ENCODE data around the gene OR4L1. TPM values are rescaled to one million over a fixed set of nuclear protein-coding genes. Genes with fewer than 3 reads are reported as not detected.

OR4L1 gene
- total RNA-seq (not detected), polyA plus RNA-seq (not detected)

- ChIA-PET POLR2A (no interaction called here), CTCF (no interaction called here)
- H3K27me3 Mint-ChIP-seq: peaks cover 0 to 14% of the 10 kb centered on the region in 2 donors
- Histone ChIP-seq H3K27me3 (ENCODE audit: insufficient read depth, low read length, poor library complexity, severe bottlenecking) (no peaks in the 10 kb centered on the region), H3K4me3 (ENCODE audit: low read length) (no peak within 1 kb of the TSS), H3K4me1 (ENCODE audit: insufficient read depth, low read length) (no peaks in the 10 kb centered on the region), H3K36me3 (ENCODE audit: insufficient read depth, low read length) (no peaks in the 10 kb centered on the region), H3K27ac (ENCODE audit: low read depth, low read length) (no peak within 1 kb of the TSS), H3K9me3 (ENCODE audit: low read length) (no peaks in the 10 kb centered on the region)
- H3K4me1 Mint-ChIP-seq: peaks cover 0 to 7% (median 0%) of the 10 kb centered on the region in 3 donors
- no peak for DNase-seq
- H3K9me3 Mint-ChIP-seq: peaks cover 0 to 4% (median 3%) of the 10 kb centered on the region in 5 donors
- peaks cover 0 to 2% (median 0%) of the 10 kb centered on the region in 3 donors for H3K36me3 Mint-ChIP-seq
- no peak within 1 kb of the TSS for H3K27ac Mint-ChIP-seq
- H3K4me3 Mint-ChIP-seq: no peak within 1 kb of the TSS
Measured at GRCh38 chr14:20059745-20060144, at the start of gene OR4L1. TSS of gene OR4L1 (plus strand) at chr14:20060045. CDS start at chr14:20060045, 0 bp downstream.

GRCh38 chr14:20019257-20019865 is 40.5 kb upstream of the OR4L1 start, which contains the start of gene OR4K14:
TSS of gene OR4K14 (minus strand) at chr14:20019307. CDS start at chr14:20015193, 4,114 bp downstream.
- no peaks in the 10 kb centered on the region for H3K36me3 Mint-ChIP-seq
- no peak within 1 kb of the TSS for H3K4me3 Mint-ChIP-seq
- CTCF ChIA-PET: no interaction called here
- H3K27me3 Mint-ChIP-seq: peaks cover 0 to 2% of the 10 kb centered on the region in 2 donors
- H3K9me3 ChIP-seq (ENCODE audit: low read length): no peaks in the 10 kb centered on the region
- H3K27ac Mint-ChIP-seq: no peak within 1 kb of the TSS
- H3K9me3 Mint-ChIP-seq: peaks cover 0 to 3% (median 0%) of the 10 kb centered on the region in 5 donors
- no peak within 1 kb of the TSS for H3K4me3 ChIP-seq (ENCODE audit: low read length)
- no peak for DNase-seq
- H3K27me3 ChIP-seq (ENCODE audit: insufficient read depth, low read length, poor library complexity, severe bottlenecking): no peaks in the 10 kb centered on the region
- no peaks in the 10 kb centered on the region for H3K4me1 ChIP-seq (ENCODE audit: insufficient read depth, low read length)
- no peaks in the 10 kb centered on the region for H3K36me3 ChIP-seq (ENCODE audit: insufficient read depth, low read length)
- no peak within 1 kb of the TSS for H3K27ac ChIP-seq (ENCODE audit: low read depth, low read length)
- H3K4me1 Mint-ChIP-seq: no peaks in the 10 kb centered on the region
- POLR2A ChIA-PET: no interaction called here

GRCh38 chr14:20031058-20031457 is 28.8 kb upstream of the OR4L1 start:
- no peak overlapping the region for H3K4me3 Mint-ChIP-seq
- no peaks in the 10 kb centered on the region for H3K4me1 Mint-ChIP-seq
- no peak for DNase-seq
- H3K36me3 ChIP-seq (ENCODE audit: insufficient read depth, low read length): no peaks in the 10 kb centered on the region
- H3K36me3 Mint-ChIP-seq: no peaks in the 10 kb centered on the region
- H3K9me3 Mint-ChIP-seq: peaks cover 0 to 2% (median 0%) of the 10 kb centered on the region in 5 donors
- H3K4me1 ChIP-seq (ENCODE audit: insufficient read depth, low read length): no peaks in the 10 kb centered on the region
- POLR2A ChIA-PET: no interaction called here
- H3K27me3 Mint-ChIP-seq: no peaks in the 10 kb centered on the region
- H3K9me3 ChIP-seq (ENCODE audit: low read length): no peaks in the 10 kb centered on the region
- H3K4me3 ChIP-seq (ENCODE audit: low read length): no peak overlapping the region
- CTCF ChIA-PET: no interaction called here
- no peak overlapping the region for H3K27ac ChIP-seq (ENCODE audit: low read depth, low read length)
- no peak overlapping the region for H3K27ac Mint-ChIP-seq
- H3K27me3 ChIP-seq (ENCODE audit: insufficient read depth, low read length, poor library complexity, severe bottlenecking): no peaks in the 10 kb centered on the region

GRCh38 chr14:20035449-20035848 is 24.4 kb upstream of the OR4L1 start:
- no peak for DNase-seq
- no peak overlapping the region for H3K27ac Mint-ChIP-seq
- H3K4me3 ChIP-seq (ENCODE audit: low read length): no peak overlapping the region
- no peak overlapping the region for H3K27ac ChIP-seq (ENCODE audit: low read depth, low read length)
- ChIA-PET CTCF (no interaction called here), POLR2A (no interaction called here)
- H3K4me1 ChIP-seq (ENCODE audit: insufficient read depth, low read length): no peaks in the 10 kb centered on the region
- H3K4me1 Mint-ChIP-seq: no peaks in the 10 kb centered on the region
- peaks cover 0 to 3% (median 2%) of the 10 kb centered on the region in 5 donors for H3K9me3 Mint-ChIP-seq
- no peak overlapping the region for H3K4me3 Mint-ChIP-seq
- H3K9me3 ChIP-seq (ENCODE audit: low read length): no peaks in the 10 kb centered on the region
- H3K36me3 Mint-ChIP-seq: no peaks in the 10 kb centered on the region
- no peaks in the 10 kb centered on the region for H3K36me3 ChIP-seq (ENCODE audit: insufficient read depth, low read length)
- H3K27me3 ChIP-seq (ENCODE audit: insufficient read depth, low read length, poor library complexity, severe bottlenecking): no peaks in the 10 kb centered on the region
- no peaks in the 10 kb centered on the region for H3K27me3 Mint-ChIP-seq

DNA sequence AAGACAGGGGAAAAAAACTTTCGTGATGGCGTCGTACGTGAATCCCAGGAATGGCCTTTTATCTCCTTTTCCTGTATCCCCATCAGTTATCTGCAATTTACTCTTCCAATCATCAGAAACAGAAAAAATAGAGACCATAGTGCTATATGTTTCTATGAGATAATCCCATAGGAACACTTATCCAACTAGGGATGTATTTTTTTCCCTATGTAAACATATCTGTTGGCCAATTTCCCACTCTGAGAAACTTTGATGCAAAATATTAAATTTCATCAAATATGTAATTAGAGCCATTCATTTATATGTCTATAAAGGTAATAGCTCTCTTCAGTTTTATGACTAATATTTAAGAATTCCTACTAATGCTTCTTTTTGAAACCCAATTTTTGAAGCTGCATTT is 23.9 kb upstream of the OR4L1 start, which contains the start of gene OR4K13:
Gene OR4K13 (minus strand): TSS at position 101 of the 400 bp plus-strand sequence. CDS start 1,280 bp downstream, outside the sequence.
- no peaks in the 10 kb centered on the region for H3K27me3 ChIP-seq (ENCODE audit: insufficient read depth, low read length, poor library complexity, severe bottlenecking)
- no peak within 1 kb of the TSS for H3K4me3 ChIP-seq (ENCODE audit: low read length)
- H3K4me3 Mint-ChIP-seq: no peak within 1 kb of the TSS
- H3K27ac Mint-ChIP-seq: no peak within 1 kb of the TSS
- ChIA-PET POLR2A (no interaction called here), CTCF (no interaction called here)
- no peaks in the 10 kb centered on the region for H3K36me3 ChIP-seq (ENCODE audit: insufficient read depth, low read length)
- no peaks in the 10 kb centered on the region for H3K4me1 Mint-ChIP-seq
- H3K27ac ChIP-seq (ENCODE audit: low read depth, low read length): no peak within 1 kb of the TSS
- no peaks in the 10 kb centered on the region for H3K27me3 Mint-ChIP-seq
- no peaks in the 10 kb centered on the region for H3K4me1 ChIP-seq (ENCODE audit: insufficient read depth, low read length)
- H3K36me3 Mint-ChIP-seq: no peaks in the 10 kb centered on the region
- no peaks in the 10 kb centered on the region for H3K9me3 ChIP-seq (ENCODE audit: low read length)
- DNase-seq: no peak
- H3K9me3 Mint-ChIP-seq: peaks cover 0 to 5% (median 2%) of the 10 kb centered on the region in 5 donors

DNA sequence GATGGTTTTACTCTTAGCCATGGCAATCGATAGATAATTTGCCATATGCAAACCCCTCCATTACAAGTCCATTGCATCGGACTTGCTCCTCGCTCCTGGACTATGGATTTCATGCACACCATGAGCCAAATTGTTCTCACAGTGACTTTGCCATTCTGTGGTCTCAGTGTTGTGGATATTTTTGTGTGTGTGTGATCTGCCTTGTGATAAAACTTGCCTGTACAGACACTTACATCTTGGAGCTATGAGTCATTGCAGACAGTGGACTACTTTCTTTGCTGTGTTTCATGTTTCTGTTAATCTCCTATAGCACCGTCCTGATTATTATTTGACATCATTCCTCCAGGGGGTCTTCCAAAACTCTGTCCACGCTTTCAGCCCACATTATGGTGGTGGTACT is 15.6 kb upstream of the OR4L1 start:
- ChIA-PET CTCF (no interaction called here), POLR2A (no interaction called here)
- H3K4me3 ChIP-seq (ENCODE audit: low read length): no peak overlapping the region
- H3K4me1 Mint-ChIP-seq: no peaks in the 10 kb centered on the region
- H3K36me3 Mint-ChIP-seq: no peaks in the 10 kb centered on the region
- no peak overlapping the region for H3K4me3 Mint-ChIP-seq
- peaks cover 0 to 8% (median 4%) of the 10 kb centered on the region in 5 donors for H3K9me3 Mint-ChIP-seq
- H3K36me3 ChIP-seq (ENCODE audit: insufficient read depth, low read length): no peaks in the 10 kb centered on the region
- H3K4me1 ChIP-seq (ENCODE audit: insufficient read depth, low read length): no peaks in the 10 kb centered on the region
- no peak overlapping the region for H3K27ac ChIP-seq (ENCODE audit: low read depth, low read length)
- no peak overlapping the region for H3K27ac Mint-ChIP-seq
- H3K9me3 ChIP-seq (ENCODE audit: low read length): no peaks in the 10 kb centered on the region
- H3K27me3 Mint-ChIP-seq: peaks cover 0 to 9% of the 10 kb centered on the region in 2 donors
- H3K27me3 ChIP-seq (ENCODE audit: insufficient read depth, low read length, poor library complexity, severe bottlenecking): no peaks in the 10 kb centered on the region
- no peak for DNase-seq

DNA sequence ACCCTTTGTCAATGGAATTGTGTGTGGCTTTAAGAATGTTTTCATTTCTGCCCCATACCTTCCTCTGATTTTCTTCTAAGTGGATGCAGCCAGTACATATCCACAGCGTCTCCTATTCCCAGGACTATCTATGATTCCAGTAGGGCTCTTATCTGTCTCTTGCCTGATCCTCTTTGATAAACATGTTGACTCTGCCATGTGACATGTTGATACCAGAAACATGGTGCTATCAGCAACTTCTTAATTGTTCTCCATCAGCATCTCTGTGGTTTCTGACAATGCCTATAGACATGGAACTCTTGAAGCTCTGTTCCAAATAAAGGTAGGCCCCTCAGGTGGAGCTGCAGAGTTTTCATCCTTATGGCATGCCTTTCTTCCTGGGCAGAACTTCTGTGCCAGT is 11.6 kb upstream of the OR4L1 start:
- Histone ChIP-seq H3K36me3 (ENCODE audit: insufficient read depth, low read length) (no peaks in the 10 kb centered on the region), H3K27ac (ENCODE audit: low read depth, low read length) (no peak overlapping the region), H3K9me3 (ENCODE audit: low read length) (no peaks in the 10 kb centered on the region), H3K4me3 (ENCODE audit: low read length) (no peak overlapping the region), H3K4me1 (ENCODE audit: insufficient read depth, low read length) (no peaks in the 10 kb centered on the region), H3K27me3 (ENCODE audit: insufficient read depth, low read length, poor library complexity, severe bottlenecking) (no peaks in the 10 kb centered on the region)
- ChIA-PET POLR2A (no interaction called here), CTCF (no interaction called here)
- peaks cover 0 to 12% of the 10 kb centered on the region in 2 donors for H3K27me3 Mint-ChIP-seq
- no peaks in the 10 kb centered on the region for H3K4me1 Mint-ChIP-seq
- no peak overlapping the region for H3K27ac Mint-ChIP-seq
- H3K4me3 Mint-ChIP-seq: no peak overlapping the region
- H3K36me3 Mint-ChIP-seq: no peaks in the 10 kb centered on the region
- no peak for DNase-seq
- peaks cover 0 to 3% (median 0%) of the 10 kb centered on the region in 5 donors for H3K9me3 Mint-ChIP-seq

GRCh38 chr14:20092050-20092449 is 32.2 kb downstream of the OR4L1 start:
- ChIA-PET CTCF (no interaction called here), POLR2A (no interaction called here)
- H3K9me3 ChIP-seq (ENCODE audit: low read length): no peaks in the 10 kb centered on the region
- H3K27ac Mint-ChIP-seq: no peak overlapping the region
- H3K4me3 ChIP-seq (ENCODE audit: low read length): no peak overlapping the region
- H3K9me3 Mint-ChIP-seq: no peaks in the 10 kb centered on the region
- H3K4me1 Mint-ChIP-seq: no peaks in the 10 kb centered on the region
- H3K27me3 ChIP-seq (ENCODE audit: insufficient read depth, low read length, poor library complexity, severe bottlenecking): no peaks in the 10 kb centered on the region
- no peaks in the 10 kb centered on the region for H3K4me1 ChIP-seq (ENCODE audit: insufficient read depth, low read length)
- no peak for DNase-seq
- no peaks in the 10 kb centered on the region for H3K36me3 Mint-ChIP-seq
- H3K27ac ChIP-seq (ENCODE audit: low read depth, low read length): no peak overlapping the region
- H3K27me3 Mint-ChIP-seq: peaks cover 0 to 3% of the 10 kb centered on the region in 2 donors
- H3K4me3 Mint-ChIP-seq: no peak overlapping the region
- H3K36me3 ChIP-seq (ENCODE audit: insufficient read depth, low read length): no peaks in the 10 kb centered on the region
